ENCODE data around the gene INSM1. TPM values are rescaled to one million over a fixed set of nuclear protein-coding genes. Genes with fewer than 3 reads are reported as not detected.

The INSM1 gene
- total and polyA plus RNA-seq, 2 experiments from 2014 or later = 1.7 to 2.3 TPM

DNA sequence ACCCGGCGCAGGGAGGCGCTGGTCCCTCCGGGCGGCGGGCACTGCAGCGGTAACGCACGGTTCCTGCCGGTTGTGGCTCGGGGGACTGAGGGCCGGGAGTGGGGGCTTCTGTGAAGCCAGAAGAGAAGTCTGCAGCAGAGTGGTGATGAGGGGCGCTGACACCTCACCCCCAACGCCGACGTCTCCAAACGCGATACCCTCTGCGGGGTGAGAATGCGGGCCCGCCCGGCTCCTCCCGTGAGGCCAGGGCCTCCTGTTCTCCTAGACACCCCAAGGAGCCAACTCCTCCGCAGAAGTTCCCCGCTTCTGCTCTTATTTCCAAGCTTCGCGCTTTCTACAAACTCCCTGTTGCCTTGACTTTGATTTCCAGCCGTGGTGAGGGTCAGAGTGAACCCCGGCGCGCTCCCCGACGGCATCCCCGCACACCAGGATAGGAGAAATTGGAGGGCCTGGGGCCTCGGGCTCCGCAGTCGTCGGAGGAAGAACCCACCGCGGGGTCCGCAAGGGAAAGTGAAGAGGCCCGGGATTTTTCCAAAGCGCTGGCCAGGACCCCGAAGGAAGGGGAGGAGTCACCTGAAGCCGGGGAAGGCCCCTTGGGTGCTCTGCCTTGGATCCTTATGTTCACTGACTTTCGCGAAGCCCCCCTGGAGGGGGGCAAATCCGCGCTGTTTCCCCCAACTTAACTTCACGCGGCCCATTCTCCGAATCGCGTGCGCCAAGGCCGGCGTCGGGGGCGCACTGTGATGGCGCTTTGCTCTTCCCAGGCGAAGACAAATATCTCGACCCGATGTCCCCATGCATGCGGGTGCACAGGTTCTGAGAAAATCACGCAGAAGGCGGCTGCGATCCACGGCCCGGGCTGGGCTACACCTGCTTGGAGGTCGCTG, 3.1 kb upstream of the INSM1 start:
- DNase-seq (ENCODE audit: low spot score) = no peak
- H3K4me3 ChIP-seq = no peak overlapping the region
- peaks cover 85% of the 10 kb centered on the region for H3K27me3 ChIP-seq
- H3K36me3 ChIP-seq (replicated peaks; ENCODE audit: insufficient read depth, low read depth) = no peaks in the 10 kb centered on the region
- H4K20me1 ChIP-seq (ENCODE audit: insufficient read depth, poor library complexity, severe bottlenecking) = no peaks in the 10 kb centered on the region
- H3K9me3 ChIP-seq (ENCODE audit: low read depth) = no peaks in the 10 kb centered on the region
- WGBS (ENCODE audit: low lambda C conversion rate, missing lambda C conversion rate) = 3% methylated on average over 61 of the region's 70 CpGs
- no peaks in the 10 kb centered on the region for H3K9me2 ChIP-seq (replicated peaks; ENCODE audit: insufficient read depth)
- peaks cover 24% of the 10 kb centered on the region for H3K4me1 ChIP-seq (ENCODE audit: insufficient read depth)
- peak overlapping the region; percentile 60 for H3K4me2 ChIP-seq
- no peak overlapping the region for H3K27ac ChIP-seq
- no peak overlapping the region for H2AFZ ChIP-seq
- no peaks in the 10 kb centered on the region for H3K79me2 ChIP-seq
- peak; percentile 56 for TF ChIP-seq EZH2 (IDR thresholded peaks at IDR 0.05; ENCODE audit: borderline replicate concordance)
- peak; percentile 62 for TF ChIP-seq EZH2phosphoT487 (IDR thresholded peaks at IDR 0.05; ENCODE audit: low read depth, severe bottlenecking, unreplicated experiment)
- TF ChIP-seq, protein P1, sequence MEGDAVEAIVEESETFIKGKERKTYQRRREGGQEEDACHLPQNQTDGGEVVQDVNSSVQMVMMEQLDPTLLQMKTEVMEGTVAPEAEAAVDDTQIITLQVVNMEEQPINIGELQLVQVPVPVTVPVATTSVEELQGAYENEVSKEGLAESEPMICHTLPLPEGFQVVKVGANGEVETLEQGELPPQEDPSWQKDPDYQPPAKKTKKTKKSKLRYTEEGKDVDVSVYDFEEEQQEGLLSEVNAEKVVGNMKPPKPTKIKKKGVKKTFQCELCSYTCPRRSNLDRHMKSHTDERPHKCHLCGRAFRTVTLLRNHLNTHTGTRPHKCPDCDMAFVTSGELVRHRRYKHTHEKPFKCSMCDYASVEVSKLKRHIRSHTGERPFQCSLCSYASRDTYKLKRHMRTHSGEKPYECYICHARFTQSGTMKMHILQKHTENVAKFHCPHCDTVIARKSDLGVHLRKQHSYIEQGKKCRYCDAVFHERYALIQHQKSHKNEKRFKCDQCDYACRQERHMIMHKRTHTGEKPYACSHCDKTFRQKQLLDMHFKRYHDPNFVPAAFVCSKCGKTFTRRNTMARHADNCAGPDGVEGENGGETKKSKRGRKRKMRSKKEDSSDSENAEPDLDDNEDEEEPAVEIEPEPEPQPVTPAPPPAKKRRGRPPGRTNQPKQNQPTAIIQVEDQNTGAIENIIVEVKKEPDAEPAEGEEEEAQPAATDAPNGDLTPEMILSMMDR (IDR thresholded peaks at IDR 0.05; ENCODE audit: poor library complexity) = no peak

DNA sequence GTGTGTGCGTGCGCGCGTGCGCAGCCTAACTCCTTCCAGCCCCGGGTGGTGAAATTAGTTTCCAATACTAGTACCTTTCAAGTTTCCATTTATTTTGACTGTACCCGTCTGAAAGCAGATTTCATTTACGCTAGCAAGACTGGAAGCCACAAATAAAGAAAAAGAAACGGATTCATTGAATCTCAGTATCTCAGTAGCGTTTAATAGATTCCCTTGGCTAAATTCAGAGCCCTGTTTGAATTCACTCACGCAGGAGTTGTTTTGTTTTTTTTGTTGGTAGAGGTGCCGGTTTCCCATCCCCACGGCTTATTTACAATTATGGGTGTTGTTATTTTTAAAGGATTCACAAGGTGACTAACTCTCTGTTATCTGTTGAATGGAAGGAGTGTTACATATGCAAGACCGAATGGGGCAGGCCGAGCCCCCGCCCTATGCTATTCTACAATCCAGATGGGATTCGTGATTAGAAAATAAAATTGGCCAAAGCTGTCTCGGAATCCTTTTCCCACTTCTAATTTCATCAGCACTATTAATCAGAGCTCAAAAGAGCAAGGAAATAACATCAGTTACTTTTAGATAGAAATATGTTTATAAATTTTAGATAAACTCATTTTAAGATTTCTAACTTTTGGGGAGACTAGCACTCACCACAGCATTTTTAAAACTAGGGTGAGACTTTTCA, 2.3 kb upstream of the INSM1 start:
- no peaks in the 10 kb centered on the region for H3K9me3 ChIP-seq (ENCODE audit: low read depth)
- H3K4me3 ChIP-seq = no peak overlapping the region
- 7% methylated on average over 18 of the region's 18 CpGs for WGBS (ENCODE audit: low lambda C conversion rate, missing lambda C conversion rate)
- DNase-seq (ENCODE audit: low spot score) = no peak
- H3K4me1 ChIP-seq (ENCODE audit: insufficient read depth) = peaks cover 24% of the 10 kb centered on the region
- H3K27me3 ChIP-seq = peaks cover 88% of the 10 kb centered on the region
- no peaks in the 10 kb centered on the region for H4K20me1 ChIP-seq (ENCODE audit: insufficient read depth, poor library complexity, severe bottlenecking)
- no peaks in the 10 kb centered on the region for H3K79me2 ChIP-seq
- no peak overlapping the region for H3K4me2 ChIP-seq
- no peak overlapping the region for H3K27ac ChIP-seq
- H2AFZ ChIP-seq = no peak overlapping the region
- TF ChIP-seq, protein P1 (IDR thresholded peaks at IDR 0.05; ENCODE audit: poor library complexity) = no peak
- peak; percentile 8 for TF ChIP-seq EZH2phosphoT487 (IDR thresholded peaks at IDR 0.05; ENCODE audit: low read depth, severe bottlenecking, unreplicated experiment)
- H3K36me3 ChIP-seq (replicated peaks; ENCODE audit: insufficient read depth, low read depth) = no peaks in the 10 kb centered on the region
- H3K9me2 ChIP-seq (replicated peaks; ENCODE audit: insufficient read depth) = no peaks in the 10 kb centered on the region

- WGBS (ENCODE audit: low lambda C conversion rate, missing lambda C conversion rate) = 5% methylated on average over 5 of the region's 19 CpGs
- H3K27ac ChIP-seq = no peak overlapping the region
- TF ChIP-seq EZH2phosphoT487 (IDR thresholded peaks at IDR 0.05; ENCODE audit: low read depth, severe bottlenecking, unreplicated experiment) (no peak), EZH2 (IDR thresholded peaks at IDR 0.05; ENCODE audit: borderline replicate concordance) (no peak)
- TF ChIP-seq, protein P1 (IDR thresholded peaks at IDR 0.05; ENCODE audit: poor library complexity) = no peak
Measured at GRCh38 chr20:20366551-20366875, 1.4 kb upstream of the INSM1 start.

More at GRCh38 chr20:20366551-20366875, 1.4 kb upstream of the INSM1 start:
- H3K4me3 ChIP-seq = no peak overlapping the region
- no peaks in the 10 kb centered on the region for H3K9me2 ChIP-seq (replicated peaks; ENCODE audit: insufficient read depth)
- H2AFZ ChIP-seq = peak overlapping the region; percentile 33
- H3K4me2 ChIP-seq = peak overlapping the region; percentile 75
- no peaks in the 10 kb centered on the region for H3K36me3 ChIP-seq (replicated peaks; ENCODE audit: insufficient read depth, low read depth)
- H3K27me3 ChIP-seq = peaks cover 88% of the 10 kb centered on the region
- H3K9me3 ChIP-seq (ENCODE audit: low read depth) = no peaks in the 10 kb centered on the region
- DNase-seq (ENCODE audit: low spot score) = no peak
- no peaks in the 10 kb centered on the region for H3K79me2 ChIP-seq
- peaks cover 24% of the 10 kb centered on the region for H3K4me1 ChIP-seq (ENCODE audit: insufficient read depth)
- H4K20me1 ChIP-seq (ENCODE audit: insufficient read depth, poor library complexity, severe bottlenecking) = no peaks in the 10 kb centered on the region

All from hepatocyte (in vitro differentiated cells).